ENCODE measurements around the gene MYG1. TPM values are rescaled to one million over a fixed set of nuclear protein-coding genes. Genes with fewer than 3 reads are reported as not detected.

Gene MYG1
- total and polyA plus RNA-seq, 2 of the 13 experiments (the other 11 are each of a cell fraction or from before 2014, with no cell fraction given) = 38.6 to 58.0 TPM

GRCh38 chr12:53299454-53300180, at the start of gene MYG1 (continued):
- TF ChIP-seq ZSCAN5A (CRISPR knock-in tag; IDR thresholded peaks at IDR 0.05; ENCODE audit: borderline replicate concordance) (peak; percentile 78; the same call in 1 of the 2 replicates), RBM22 (optimal IDR thresholded peaks at IDR 0.05; ENCODE audit: low read length) (peak; percentile 99), POLR2G (IDR thresholded peaks at IDR 0.05; ENCODE audit: low read depth, low read length) (peak; percentile 87), STAT6 (CRISPR knock-in tag; IDR thresholded peaks at IDR 0.05; ENCODE audit: borderline replicate concordance) (no peak; the same call in 1 of the 2 replicates), NFRKB (IDR thresholded peaks at IDR 0.05) (no peak), KMT2B (CRISPR knock-in tag; IDR thresholded peaks at IDR 0.05) (peak; percentile 88), KDM5A (IDR thresholded peaks at IDR 0.05; ENCODE audit: borderline replicate concordance, low read length) (peak; percentile 71), PHF8 (CRISPR knock-in tag; IDR thresholded peaks at IDR 0.05) (peak; percentile 89), MAFK (conservative IDR thresholded peaks at IDR 0.05 in 1 of 2, IDR thresholded peaks at IDR 0.05 in 1 of 2; ENCODE audit: low read length in 2 of 2) (no peak), DMTF1 (CRISPR knock-in tag; IDR thresholded peaks at IDR 0.05) (peak; percentile 69; the same call in 1 of the 2 replicates), ZBTB26 (CRISPR knock-in tag; IDR thresholded peaks at IDR 0.05; ENCODE audit: borderline replicate concordance) (peak; percentile 49; the same call in 1 of the 2 replicates), PRDM4 (CRISPR knock-in tag; IDR thresholded peaks at IDR 0.05; ENCODE audit: borderline replicate concordance) (no peak), AKAP8 (CRISPR knock-in tag; IDR thresholded peaks at IDR 0.05) (peak; percentile 92), PBX3 (CRISPR knock-in tag; IDR thresholded peaks at IDR 0.05; ENCODE audit: borderline replicate concordance) (no peak), PPARG (CRISPR knock-in tag; conservative IDR thresholded peaks at IDR 0.05) (no peak), SMAD3 (CRISPR knock-in tag; IDR thresholded peaks at IDR 0.05) (peak; percentile 78; the same call in 1 of the 2 replicates)

Data from HepG2 (cell line).